SK-N-SH (cell line): Measurements from ENCODE around the gene GCNT2. TPM values are rescaled to one million over a fixed set of nuclear protein-coding genes. Genes with fewer than 3 reads are reported as not detected.

Experiments used
- CTCF ChIA-PET: fragments of 300-600, 350-600 bp; formaldehyde crosslinking; extraction: SDS; loops from one replicate; lab custom pipeline; 2021; lab: Yijun Ruan, JAX
- POLR2A ChIA-PET: fragments of 350-600 bp; sonication (Branson Sonifier 250); formaldehyde crosslinking; extraction: SDS; loops from one replicate; lab custom pipeline; 2020; ENCODE audit warnings: antibody characterized with exemption, inconsistent platforms; lab: Yijun Ruan, JAX
- DNase-seq: peaks from one replicate; pipeline ENCODE4 v3.0.0; 2012
- H2AFZ ChIP-seq: fragments of 200-600 bp; sonication (generic); 2 replicates; pipeline ENCODE4 v1.8.1; 2016; ENCODE audit warnings: antibody characterized with exemption, mild to moderate bottlenecking, low read depth
- H3F3A ChIP-seq: fragments of 200-600 bp; sonication (generic); replicated peaks from 2 replicates; pipeline ENCODE3; 2016; ENCODE audit warnings: antibody characterized with exemption, mild to moderate bottlenecking; ENCODE audit not compliant: insufficient read depth
- H3K27ac ChIP-seq, 2 experiments: fragments of 200-500 bp in 1 of 2; fragments of 200-600 bp in 1 of 2; sonication (Bioruptor generic) in 1 of 2; sonication (generic), shearing (Covaris generic) in 1 of 2; 2 replicates each; pipeline versions ENCODE4 v1.5.1 to v1.6.1; 2014 to 2016; ENCODE audit warnings: low read depth in 2 of 2, inconsistent platforms in 1 of 2, low read length in 1 of 2, mild to moderate bottlenecking in 1 of 2, mixed read lengths in 1 of 2
- H3K27me3 ChIP-seq: fragments of 200-600 bp; sonication (generic), shearing (Covaris generic); 2 replicates; pipeline ENCODE4 v1.6.1; 2016; ENCODE audit warnings: mixed run types; ENCODE audit not compliant: insufficient read depth
- H3K36me3 ChIP-seq, 2 experiments: fragments of 200-500 bp in 1 of 2; fragments of 200-600 bp in 1 of 2; sonication (Bioruptor generic) in 1 of 2; sonication (generic) in 1 of 2; replicated peaks in 1 of 2; 2 replicates each; pipeline versions ENCODE3 to v1.5.1; 2014 to 2016; ENCODE audit warnings: low read length in 1 of 2, mild to moderate bottlenecking in 1 of 2; ENCODE audit not compliant: insufficient read depth in 2 of 2, control insufficient read depth in 1 of 2
- H3K4me1 ChIP-seq, 2 experiments: fragments of 200-500 bp in 1 of 2; fragments of 200-600 bp in 1 of 2; sonication (Bioruptor generic) in 1 of 2; sonication (generic), shearing (Covaris generic) in 1 of 2; 2 replicates each; pipeline versions ENCODE4 v1.5.1 to v1.6.1; 2014 to 2016; ENCODE audit warnings: low read depth in 1 of 2, low read length in 1 of 2, mixed run types in 1 of 2; ENCODE audit not compliant: insufficient read depth in 2 of 2, control insufficient read depth in 1 of 2
- H3K4me2 ChIP-seq: fragments of 200-600 bp; sonication (generic), shearing (Covaris generic); 2 replicates; pipeline ENCODE4 v1.6.1; 2017; ENCODE audit warnings: mixed run types
- H3K4me3 ChIP-seq, 2 experiments: fragments of 200-500 bp in 1 of 2; fragments of 200-600 bp in 1 of 2; sonication (Bioruptor generic) in 1 of 2; sonication (generic), shearing (Covaris generic) in 1 of 2; 2 replicates each; pipeline versions ENCODE4 v1.5.1 to v1.8.1; 2014 to 2016; ENCODE audit warnings: low read depth in 2 of 2, inconsistent platforms in 1 of 2, low read length in 1 of 2, mild to moderate bottlenecking in 1 of 2, mixed read lengths in 1 of 2, moderate library complexity in 1 of 2
- H3K79me2 ChIP-seq: fragments of 200-600 bp; sonication (generic); 2 replicates; pipeline ENCODE4 v1.8.1; 2017; ENCODE audit warnings: mild to moderate bottlenecking; ENCODE audit not compliant: insufficient read depth
- H3K9ac ChIP-seq: fragments of 200-600 bp; sonication (generic); 2 replicates; pipeline ENCODE4 v1.6.1; 2017; ENCODE audit warnings: mixed run types
- H3K9me2 ChIP-seq: fragments of 200-600 bp; sonication (generic); 2 replicates; pipeline ENCODE4 v1.6.1; 2017; ENCODE audit warnings: mixed run types
- H3K9me3 ChIP-seq: fragments of 200-600 bp; sonication (generic); 2 replicates; pipeline ENCODE4 v1.6.1; 2017; ENCODE audit warnings: mixed run types, mild to moderate bottlenecking, moderate library complexity
- H4K20me1 ChIP-seq: fragments of 200-600 bp; sonication (generic); 2 replicates; pipeline ENCODE4 v1.6.1; 2017; ENCODE audit warnings: mild to moderate bottlenecking, mixed run types; ENCODE audit not compliant: insufficient read depth
- CHD2 ChIP-seq: fragments of 150-350 bp; IDR thresholded peaks from 2 replicates; pipeline ENCODE4 v1.6.1; 2018; ENCODE audit warnings: low read length; ENCODE audit not compliant: partially characterized antibody
- CTCF ChIP-seq: fragments of 200-600 bp; sonication (generic); IDR thresholded peaks from 2 replicates; pipeline ENCODE4 v1.6.1; 2017; ENCODE audit warnings: antibody characterized with exemption, mild to moderate bottlenecking, moderate library complexity
- ELF1 ChIP-seq: IDR thresholded peaks from 2 replicates; pipeline ENCODE4 v1.4.0; 2012
- EZH2phosphoT487 ChIP-seq: fragments of 200-600 bp; sonication (generic); IDR thresholded peaks from 2 replicates; pipeline ENCODE4 v1.6.1; 2017; ENCODE audit warnings: low read depth, mixed run types, mild to moderate bottlenecking, antibody characterized with exemption, moderate library complexity, borderline replicate concordance
- FOXM1 ChIP-seq: IDR thresholded peaks from 2 replicates; pipeline ENCODE4 v1.4.0; 2012; ENCODE audit warnings: low read depth, mild to moderate bottlenecking
- GABPA ChIP-seq: IDR thresholded peaks from 2 replicates; pipeline ENCODE4 v1.4.0; 2012; ENCODE audit warnings: low read depth, mild to moderate bottlenecking
- GATA2 ChIP-seq: sonication (generic); formaldehyde crosslinking; IDR thresholded peaks from 2 replicates; pipeline ENCODE4 v1.5.0; 2020; ENCODE audit warnings: mild to moderate bottlenecking, missing genetic modification reagents
- JUND ChIP-seq: IDR thresholded peaks from 2 replicates; pipeline ENCODE4 v1.4.0; 2012
- MEF2A ChIP-seq: IDR thresholded peaks from 2 replicates; pipeline ENCODE4 v1.4.0; 2012; ENCODE audit warnings: low read depth, borderline replicate concordance
- NFIC ChIP-seq: IDR thresholded peaks from 2 replicates; pipeline ENCODE4 v1.4.0; 2012; ENCODE audit warnings: borderline replicate concordance
- RAD21 ChIP-seq: IDR thresholded peaks from 2 replicates; pipeline ENCODE4 v1.6.1; 2012; ENCODE audit warnings: mild to moderate bottlenecking, low read length
- RCOR1 ChIP-seq: fragments of 150-350 bp; IDR thresholded peaks from 2 replicates; pipeline ENCODE4 v1.6.1; 2017; ENCODE audit warnings: antibody characterized with exemption, low read length
- RFX5 ChIP-seq: IDR thresholded peaks from 2 replicates; pipeline ENCODE4 v1.6.1; 2012; ENCODE audit warnings: mild to moderate bottlenecking, improper control_type of control experiment, low read length
- RXRA ChIP-seq: IDR thresholded peaks from 2 replicates; pipeline ENCODE4 v1.4.0; 2012; ENCODE audit warnings: low read depth, mild to moderate bottlenecking, borderline replicate concordance
- SIN3A ChIP-seq: IDR thresholded peaks from 2 replicates; pipeline ENCODE4 v1.6.1; 2012; ENCODE audit warnings: low read depth, mild to moderate bottlenecking, low read length, moderate library complexity, borderline replicate concordance
- SMC3 ChIP-seq: IDR thresholded peaks from 2 replicates; pipeline ENCODE4 v1.6.1; 2012; ENCODE audit warnings: low read depth, low read length, improper control_type of control experiment
- TCF12 ChIP-seq: IDR thresholded peaks from 2 replicates; pipeline ENCODE4 v1.4.0; 2012
- TEAD4 ChIP-seq: IDR thresholded peaks from 2 replicates; pipeline ENCODE4 v1.4.0; 2012; ENCODE audit warnings: mild to moderate bottlenecking, borderline replicate concordance; ENCODE audit not compliant: insufficient read depth
- YY1 ChIP-seq: IDR thresholded peaks from 2 replicates; pipeline ENCODE4 v1.4.0; 2012; ENCODE audit warnings: low read depth, mild to moderate bottlenecking
- WGBS: methylation state at CpG from one replicate; pipeline ENCODE4 v1.1.6; 2017; ENCODE audit warnings: low lambda C conversion rate; 5-methylcytosine and 5-hydroxymethylcytosine counted together
- polyA plus RNA-seq, 3 experiments: library from polyadenylated mRNA; depleted of rRNA; stranded (reverse); fragments of >200 nt; gene quantifications; 2 replicates each; pipeline ENCODE4 v1.2.3, GENCODE V29; 2012
- TF ChIP-seq, protein P1 (sequence below): IDR thresholded peaks from 2 replicates; pipeline ENCODE4; 2012

The GCNT2 gene
- polyA plus RNA-seq, 1 of the 3 experiments (the other 2 are of a cell fraction) = 0.13 TPM

- TF ChIP-seq, protein P1, sequence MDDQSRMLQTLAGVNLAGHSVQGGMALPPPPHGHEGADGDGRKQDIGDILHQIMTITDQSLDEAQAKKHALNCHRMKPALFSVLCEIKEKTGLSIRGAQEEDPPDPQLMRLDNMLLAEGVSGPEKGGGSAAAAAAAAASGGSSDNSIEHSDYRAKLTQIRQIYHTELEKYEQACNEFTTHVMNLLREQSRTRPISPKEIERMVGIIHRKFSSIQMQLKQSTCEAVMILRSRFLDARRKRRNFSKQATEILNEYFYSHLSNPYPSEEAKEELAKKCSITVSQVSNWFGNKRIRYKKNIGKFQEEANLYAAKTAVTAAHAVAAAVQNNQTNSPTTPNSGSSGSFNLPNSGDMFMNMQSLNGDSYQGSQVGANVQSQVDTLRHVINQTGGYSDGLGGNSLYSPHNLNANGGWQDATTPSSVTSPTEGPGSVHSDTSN = no peak
Observed at GRCh38 chr6:10584607-10585006, 63.5 kb downstream of the GCNT2 start (continued).

DNA sequence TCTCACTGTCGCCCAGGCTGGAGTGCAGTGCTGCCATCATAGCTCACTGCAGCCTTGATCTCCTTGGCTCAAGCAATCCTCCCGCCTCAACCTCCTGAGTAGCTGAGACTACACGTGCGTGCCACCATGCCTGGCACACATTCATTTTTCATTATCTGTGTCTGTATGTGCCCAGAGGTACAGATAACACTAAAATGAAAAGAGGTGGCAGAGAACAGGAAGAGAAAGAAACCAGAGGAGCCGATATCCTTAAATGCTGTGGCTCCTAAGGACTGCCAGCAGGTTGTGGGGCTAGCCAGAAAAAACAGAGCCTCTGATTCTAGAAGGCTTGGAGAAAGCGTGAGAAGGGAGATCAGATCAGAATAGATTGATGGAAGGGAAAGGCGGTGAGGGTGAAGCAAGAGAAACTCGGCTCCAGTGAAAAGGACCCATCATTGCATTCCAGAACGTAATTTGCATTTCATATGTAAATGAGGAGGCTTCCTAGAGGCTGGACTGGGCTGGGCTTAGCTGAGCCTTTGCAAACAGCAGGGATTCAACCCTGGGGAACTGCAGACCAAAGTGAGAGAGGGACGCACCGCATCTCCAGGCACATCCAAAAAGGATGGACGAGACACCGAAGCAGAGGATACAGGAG is 64.2 kb downstream of the GCNT2 start:
- Histone ChIP-seq H3K9me2 (no peaks in the 10 kb centered on the region), H4K20me1 (no peaks in the 10 kb centered on the region), H3K4me3 (no peak overlapping the region)
- CTCF ChIA-PET = no interaction called here
- DNase-seq = no peak
- TF ChIP-seq RAD21 (no peak), GATA2 (CRISPR knock-in tag) (peak; percentile 30; the same call in 1 of the 2 replicates)
- TF ChIP-seq, all 33 proteins: peak for 1
- Histone ChIP-seq H3K79me2 (no peaks in the 10 kb centered on the region), H3K9ac (no peak overlapping the region), H3K27ac (no peak overlapping the region), H3K4me1 (peaks cover 0 to 16% of the 10 kb centered on the region in 2 experiments; a peak in 1 of 4 replicates), H2AFZ (no peak overlapping the region), H3K9me3 (no peaks in the 10 kb centered on the region), H3K36me3 (no peaks in the 10 kb centered on the region), H3K4me2 (no peak overlapping the region), H3F3A (no peaks in the 10 kb centered on the region), H3K27me3 (no peaks in the 10 kb centered on the region; the same call in 1 of the 2 replicates)
- 69% methylated on average over 13 of the region's 13 CpGs for WGBS
- POLR2A ChIA-PET = no interaction called here

GRCh38 chr6:10586302-10586701 is 65.2 kb downstream of the GCNT2 start:
- Histone ChIP-seq H3K9me3 (no peaks in the 10 kb centered on the region), H3F3A (no peaks in the 10 kb centered on the region), H4K20me1 (no peaks in the 10 kb centered on the region), H3K36me3 (no peaks in the 10 kb centered on the region), H3K27me3 (no peaks in the 10 kb centered on the region; the same call in 1 of the 2 replicates), H3K9ac (no peak overlapping the region), H3K79me2 (no peaks in the 10 kb centered on the region), H2AFZ (no peak overlapping the region), H3K4me1 (peaks cover 0 to 16% of the 10 kb centered on the region in 2 experiments; a peak in 1 of 4 replicates), H3K4me2 (no peak overlapping the region), H3K4me3 (no peak overlapping the region), H3K27ac (no peak overlapping the region), H3K9me2 (no peaks in the 10 kb centered on the region)
- TF ChIP-seq MEF2A (no peak), TEAD4 (no peak), RCOR1 (no peak), YY1 (no peak), NFIC (no peak), CHD2 (no peak), CTCF (no peak), SMC3 (no peak), FOXM1 (no peak), JUND (no peak), RAD21 (no peak), RFX5 (no peak), TCF12 (no peak), RXRA (no peak), SIN3A (no peak), GATA2 (CRISPR knock-in tag) (no peak), EZH2phosphoT487 (no peak), ELF1 (no peak), GABPA (no peak)
- TF ChIP-seq, protein P1 = no peak
- no peak for DNase-seq
- WGBS = 68% methylated on average over 5 of the region's 5 CpGs
- ChIA-PET CTCF (no interaction called here), POLR2A (no interaction called here)
